Psoas muscle (tissue), 8 donors: ENCODE results near the gene NUTF2. TPM values are rescaled to one million over a fixed set of nuclear protein-coding genes. Genes with fewer than 3 reads are reported as not detected.

ENCODE experiments used
- ATAC-seq, 4 donors: fragments of 200-7000 bp; cut with Tn5 transposase; one replicate each; pipeline ENCODE4 v1.9.1; 2020; ENCODE audit warnings: moderate library complexity in 3 of 4, mild to moderate bottlenecking in 2 of 4
- DNase-seq, 2 donors: peaks; one replicate each; pipeline ENCODE4 v3.0.0-alpha.2; 2020
- H3K27ac ChIP-seq: fragments of 200-600 bp; one replicate; pipeline ENCODE4 v1.8.0; 2022
- H3K27me3 ChIP-seq, 3 donors: fragments of 200-600 bp in 1 of 3; one replicate each; pipeline versions ENCODE4 v1.6.1 to v1.8.0; 2013 to 2022; ENCODE audit warnings: low read length in 2 of 3, mild to moderate bottlenecking in 2 of 3, moderate library complexity in 1 of 3; ENCODE audit not compliant: insufficient read depth in 3 of 3
- H3K36me3 ChIP-seq, 2 donors: fragments of 200-600 bp in 1 of 2; one replicate each; pipeline versions ENCODE4 v1.6.1 to v1.8.0; 2013 to 2022; ENCODE audit warnings: low read depth in 1 of 2, mild to moderate bottlenecking in 1 of 2, moderate library complexity in 1 of 2; ENCODE audit not compliant: insufficient read depth in 1 of 2
- H3K4me1 ChIP-seq: fragments of 200-600 bp; one replicate; pipeline ENCODE4 v1.8.0; 2022
- H3K4me3 ChIP-seq: fragments of 200-600 bp; one replicate; pipeline ENCODE4 v1.8.0; 2022; ENCODE audit warnings: mild to moderate bottlenecking
- H3K9me3 ChIP-seq: fragments of 200-600 bp; one replicate; pipeline ENCODE4 v1.8.0; 2022
- CTCF ChIP-seq: fragments of 200-600 bp; IDR thresholded peaks from one replicate; pipeline ENCODE4 v1.8.0; 2022; ENCODE audit warnings: antibody characterized with exemption
- WGBS, 3 donors: extraction: QIAGEN DNeasy Blood & Tissue Kit; methylation state at CpG; one replicate each; pipeline versions ENCODE4 v1.1.6 to v1.1.7; 2013; 5-methylcytosine and 5-hydroxymethylcytosine counted together
- intact Hi-C, 2 donors: fragments of 100-400 bp; cut with DNase I; formaldehyde crosslinking; loops; one replicate each; pipeline versions ENCODE4 v1.11.0 to v1.14.2; 2022
- polyA plus RNA-seq, 3 donors: library from polyadenylated mRNA; stranded (reverse); fragments of 200-250 nt; gene quantifications; one replicate each; pipeline ENCODE4 v1.2.3, GENCODE V29; 2013
- total RNA-seq, 4 donors: library from RNA; stranded (reverse); fragmentation: NEBNext Ultra II Directional in 2 of 4; extraction: Animal tissue kit (Norgen Biotek cat#: 25700) in 2 of 4; gene quantifications; one replicate each; pipeline versions ENCODE4 v1.2.1 to v1.2.4, GENCODE V29; 2021 to 2023
- donor health status: healthy with polysubstance abuse.
- donor health status: DM: no; HTN: no; CAD: no; lungs with moderate emphysema.
- donor health status: Bipolar disorder and iron deficiency.
- donor health status: healthy.
- donor health status: DM: yes; HTN: yes; CAD: no.
- donor health status: DM: no; HTN: no; CAD: no.
- donor health status: DM: no; HTN: no; CAD: no.
- donor health status: DM: yes; HTN: yes; CAD: no.

NUTF2 gene
- total and polyA plus RNA-seq, 7 donors = 77.4 to 170 (median 104) TPM

GRCh38 chr16:67803894-67804293 is 42.8 kb upstream of the NUTF2 start:
- no peak for TF ChIP-seq CTCF
- Histone ChIP-seq H3K4me3 (no peak overlapping the region), H3K27ac (no peak overlapping the region), H3K27me3 (no peaks in the 10 kb centered on the region), H3K36me3 (peaks cover 3 to 37% of the 10 kb centered on the region in 2 donors), H3K9me3 (no peaks in the 10 kb centered on the region), H3K4me1 (peaks cover 40% of the 10 kb centered on the region)
- WGBS, 3 donors = 77 to 91% (median 78%) methylated on average over 3 of the region's 3 CpGs
- DNase-seq = no peak
- intact Hi-C loops = loop anchor here in 1 of 2 donors (5.0 kb wide), 1 partner anchor 82 kb away; no protein-coding TSS in a partner anchor
- ATAC-seq = no peak

GRCh38 chr16:67804853-67805542 is 41.7 kb upstream of the NUTF2 start:
- ATAC-seq (no peak), DNase-seq (no peak)
- Histone ChIP-seq H3K4me3 (peak overlapping the region; percentile 88), H3K4me1 (peaks cover 34% of the 10 kb centered on the region), H3K36me3 (peaks cover 3 to 36% of the 10 kb centered on the region in 2 donors), H3K27ac (peak overlapping the region; percentile 91), H3K9me3 (no peaks in the 10 kb centered on the region), H3K27me3 (no peaks in the 10 kb centered on the region)
- 70 to 79% (median 72%) methylated on average over 4 of the region's 4 CpGs for WGBS, 3 donors
- no peak for TF ChIP-seq CTCF
- intact Hi-C loops = loop anchor here (5.0 kb wide), 2 partner anchors 83 to 133 kb away; no protein-coding TSS in a partner anchor

- H3K27ac ChIP-seq = peak overlapping the region; percentile 91
- TF ChIP-seq CTCF = no peak
- peaks cover 29% of the 10 kb centered on the region for H3K4me1 ChIP-seq
- H3K36me3 ChIP-seq = peaks cover 3 to 36% of the 10 kb centered on the region in 2 donors
- DNase-seq = peak; percentile 16 to 66
- no peaks in the 10 kb centered on the region for H3K27me3 ChIP-seq
- peak overlapping the region; percentile 88 for H3K4me3 ChIP-seq
- no peaks in the 10 kb centered on the region for H3K9me3 ChIP-seq
- 1 to 2% (median 1%) methylated on average over 26 of the region's 26 CpGs for WGBS, 3 donors
- intact Hi-C loops = loop anchor here (5.0 kb wide), 1 partner anchor 134 kb away; no protein-coding TSS in a partner anchor
- ATAC-seq = peak; percentile 7 to 35 (median 16)
Measured at GRCh38 chr16:67805718-67806427, 40.9 kb upstream of the NUTF2 start.

DNA sequence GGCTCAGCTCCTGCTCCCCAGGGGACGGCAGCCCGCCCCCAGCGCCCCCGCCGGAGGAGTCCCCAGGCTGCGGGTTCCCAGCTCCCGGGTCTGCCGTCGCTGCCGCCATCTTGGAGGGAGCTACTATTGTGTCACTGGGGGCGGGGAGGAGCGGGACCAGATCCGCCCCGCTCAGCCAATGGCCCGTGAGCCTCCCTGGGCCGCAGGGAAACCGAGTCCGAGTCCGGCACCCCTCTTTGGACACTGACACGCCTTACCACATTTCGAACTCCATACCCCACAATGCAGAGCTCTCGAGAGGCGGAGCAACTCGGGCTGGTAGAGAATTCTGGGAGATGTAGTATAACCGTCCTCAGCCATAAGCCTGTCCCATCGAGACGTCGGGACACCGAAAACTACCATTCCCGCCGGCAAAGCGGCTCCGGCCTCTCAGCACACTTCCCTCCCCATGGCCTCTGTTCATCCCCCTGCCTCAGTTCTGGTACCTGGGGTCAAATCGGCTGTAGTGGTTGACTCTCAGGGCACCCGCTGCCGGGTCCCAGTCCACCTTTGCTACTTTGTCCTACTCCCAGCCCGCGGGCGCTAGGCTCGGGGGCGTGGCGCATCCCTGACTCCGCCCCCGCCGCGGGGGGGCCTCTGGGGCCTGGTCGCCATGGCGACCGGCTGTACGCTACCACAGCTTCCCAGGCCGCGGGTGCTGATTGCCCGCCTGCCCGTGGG is 40.1 kb upstream of the NUTF2 start, which contains the start of the genes RANBP10 and TSNAXIP1:
Gene RANBP10, minus strand, starts transcription at position 133 of the 720 bp plus-strand sequence. Its CDS starts 24 bp downstream, at position 109.
Gene TSNAXIP1, plus strand, starts transcription at position 462 of the 720 bp plus-strand sequence. CDS start 261 bp downstream, outside the sequence.
- no peaks in the 10 kb centered on the region for H3K27me3 ChIP-seq
- peaks cover 3 to 30% of the 10 kb centered on the region in 2 donors for H3K36me3 ChIP-seq
- peak within 1 kb of the TSS; percentile 91 for H3K27ac ChIP-seq
- no peaks in the 10 kb centered on the region for H3K9me3 ChIP-seq
- H3K4me1 ChIP-seq = peaks cover 22% of the 10 kb centered on the region
- ATAC-seq = peak; percentile 93 to 98 (median 96)
- WGBS, 3 donors = 0% methylated on average over 51 to 54 of the region's 54 CpGs
- DNase-seq = peak; percentile 97 to 99
- no peak for TF ChIP-seq CTCF
- peak within 1 kb of the TSS; percentile 88 for H3K4me3 ChIP-seq
- intact Hi-C loops = loop anchor here (5.0 kb wide), 1 partner anchor 134 kb away; no protein-coding TSS in a partner anchor
